ENCODE results near the gene NCAPD2.
A peak's percentile ranks its signal among the peaks of the same experiment; 100 is the strongest.

The NCAPD2 gene, protein sequence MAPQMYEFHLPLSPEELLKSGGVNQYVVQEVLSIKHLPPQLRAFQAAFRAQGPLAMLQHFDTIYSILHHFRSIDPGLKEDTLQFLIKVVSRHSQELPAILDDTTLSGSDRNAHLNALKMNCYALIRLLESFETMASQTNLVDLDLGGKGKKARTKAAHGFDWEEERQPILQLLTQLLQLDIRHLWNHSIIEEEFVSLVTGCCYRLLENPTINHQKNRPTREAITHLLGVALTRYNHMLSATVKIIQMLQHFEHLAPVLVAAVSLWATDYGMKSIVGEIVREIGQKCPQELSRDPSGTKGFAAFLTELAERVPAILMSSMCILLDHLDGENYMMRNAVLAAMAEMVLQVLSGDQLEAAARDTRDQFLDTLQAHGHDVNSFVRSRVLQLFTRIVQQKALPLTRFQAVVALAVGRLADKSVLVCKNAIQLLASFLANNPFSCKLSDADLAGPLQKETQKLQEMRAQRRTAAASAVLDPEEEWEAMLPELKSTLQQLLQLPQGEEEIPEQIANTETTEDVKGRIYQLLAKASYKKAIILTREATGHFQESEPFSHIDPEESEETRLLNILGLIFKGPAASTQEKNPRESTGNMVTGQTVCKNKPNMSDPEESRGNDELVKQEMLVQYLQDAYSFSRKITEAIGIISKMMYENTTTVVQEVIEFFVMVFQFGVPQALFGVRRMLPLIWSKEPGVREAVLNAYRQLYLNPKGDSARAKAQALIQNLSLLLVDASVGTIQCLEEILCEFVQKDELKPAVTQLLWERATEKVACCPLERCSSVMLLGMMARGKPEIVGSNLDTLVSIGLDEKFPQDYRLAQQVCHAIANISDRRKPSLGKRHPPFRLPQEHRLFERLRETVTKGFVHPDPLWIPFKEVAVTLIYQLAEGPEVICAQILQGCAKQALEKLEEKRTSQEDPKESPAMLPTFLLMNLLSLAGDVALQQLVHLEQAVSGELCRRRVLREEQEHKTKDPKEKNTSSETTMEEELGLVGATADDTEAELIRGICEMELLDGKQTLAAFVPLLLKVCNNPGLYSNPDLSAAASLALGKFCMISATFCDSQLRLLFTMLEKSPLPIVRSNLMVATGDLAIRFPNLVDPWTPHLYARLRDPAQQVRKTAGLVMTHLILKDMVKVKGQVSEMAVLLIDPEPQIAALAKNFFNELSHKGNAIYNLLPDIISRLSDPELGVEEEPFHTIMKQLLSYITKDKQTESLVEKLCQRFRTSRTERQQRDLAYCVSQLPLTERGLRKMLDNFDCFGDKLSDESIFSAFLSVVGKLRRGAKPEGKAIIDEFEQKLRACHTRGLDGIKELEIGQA (N-terminal part only)

DNA sequence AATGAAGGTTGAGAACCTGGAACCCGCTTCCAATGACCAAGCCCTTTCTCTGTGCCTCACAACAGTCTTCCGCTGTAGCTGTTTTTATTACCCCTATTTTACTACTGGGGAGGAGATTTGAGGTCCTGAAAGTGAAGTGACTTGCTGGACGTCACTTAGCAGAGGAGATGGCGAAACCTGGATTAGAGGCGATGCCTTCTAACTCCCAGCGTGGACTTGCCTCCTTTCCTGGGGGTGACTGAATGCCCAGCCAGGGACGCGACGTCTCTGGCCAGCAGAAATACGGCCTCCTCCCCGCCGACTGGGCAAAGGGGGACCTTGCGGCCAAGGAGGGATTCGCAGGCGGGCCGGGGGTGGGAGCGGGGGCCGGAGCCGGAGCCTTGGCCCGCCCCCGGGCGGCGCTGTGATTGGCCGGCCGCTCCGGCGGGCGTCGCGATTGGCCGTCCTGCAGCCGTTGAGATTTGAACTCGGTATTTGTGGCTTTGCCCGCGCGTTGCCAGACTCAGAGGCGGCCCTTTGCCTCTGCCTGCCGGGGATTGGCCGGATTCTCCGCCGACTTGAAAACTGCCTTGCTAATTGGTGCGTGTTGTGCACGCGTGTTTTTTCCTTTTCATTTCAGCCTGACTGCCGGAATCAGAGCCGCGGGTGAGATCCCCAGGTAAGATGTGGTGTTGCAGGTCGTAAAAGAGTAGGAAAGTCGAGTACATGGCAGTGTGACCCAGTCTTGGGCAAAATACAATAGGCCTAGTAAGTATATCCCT is at the start of gene NCAPD2:
NCAPD2 (plus strand) TSS at position 606 of the 761 bp plus-strand sequence. CDS start 997 bp downstream, outside the sequence.
- peak; percentile 86 for DNase-seq (ENCODE audit: low read depth)

DNA sequence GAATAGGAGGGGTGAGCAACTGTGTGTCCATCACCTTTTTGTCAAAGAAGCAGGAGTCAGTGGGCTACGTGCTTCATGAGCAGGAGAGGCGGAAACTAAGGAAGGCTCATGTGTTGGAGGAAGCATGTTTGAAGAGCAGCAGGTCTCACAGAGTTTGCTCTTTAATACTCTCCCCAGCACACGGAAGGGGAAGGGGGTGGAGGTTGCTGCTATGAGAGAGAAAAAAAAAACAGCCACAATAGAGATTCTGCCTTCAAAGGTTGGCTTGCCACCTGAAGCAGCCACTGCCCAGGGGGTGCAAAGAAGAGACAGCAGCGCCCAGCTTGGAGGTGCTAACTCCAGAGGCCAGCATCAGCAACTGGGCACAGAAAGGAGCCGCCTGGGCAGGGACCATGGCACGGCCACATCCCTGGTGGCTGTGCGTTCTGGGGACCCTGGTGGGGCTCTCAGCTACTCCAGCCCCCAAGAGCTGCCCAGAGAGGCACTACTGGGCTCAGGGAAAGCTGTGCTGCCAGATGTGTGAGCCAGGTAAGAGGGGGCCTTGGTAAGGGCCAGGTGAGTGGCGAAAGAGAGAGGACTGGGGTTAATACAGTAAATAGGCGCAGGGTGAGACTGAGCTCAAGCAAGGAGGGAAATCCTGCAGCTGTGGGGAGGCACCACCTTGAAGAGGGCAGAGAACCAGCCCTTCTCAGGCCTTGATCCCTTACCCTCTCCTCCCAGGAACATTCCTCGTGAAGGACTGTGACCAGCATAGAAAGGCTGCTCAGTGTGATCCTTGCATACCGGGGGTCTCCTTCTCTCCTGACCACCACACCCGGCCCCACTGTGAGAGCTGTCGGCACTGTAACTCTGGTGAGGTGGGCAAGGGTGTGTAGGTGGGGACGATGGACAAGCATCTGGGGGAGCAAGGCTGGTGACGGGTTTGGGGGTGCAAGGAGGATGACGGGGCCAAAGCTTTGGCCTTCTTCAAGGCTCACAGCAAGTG is 48.9 kb upstream of the NCAPD2 start, which contains the start of gene CD27:
CD27 (plus strand) TSS at position 252 of the 985 bp plus-strand sequence; CDS start at position 393, 141 bp downstream.
- no peak for DNase-seq (ENCODE audit: low read depth)

DNA sequence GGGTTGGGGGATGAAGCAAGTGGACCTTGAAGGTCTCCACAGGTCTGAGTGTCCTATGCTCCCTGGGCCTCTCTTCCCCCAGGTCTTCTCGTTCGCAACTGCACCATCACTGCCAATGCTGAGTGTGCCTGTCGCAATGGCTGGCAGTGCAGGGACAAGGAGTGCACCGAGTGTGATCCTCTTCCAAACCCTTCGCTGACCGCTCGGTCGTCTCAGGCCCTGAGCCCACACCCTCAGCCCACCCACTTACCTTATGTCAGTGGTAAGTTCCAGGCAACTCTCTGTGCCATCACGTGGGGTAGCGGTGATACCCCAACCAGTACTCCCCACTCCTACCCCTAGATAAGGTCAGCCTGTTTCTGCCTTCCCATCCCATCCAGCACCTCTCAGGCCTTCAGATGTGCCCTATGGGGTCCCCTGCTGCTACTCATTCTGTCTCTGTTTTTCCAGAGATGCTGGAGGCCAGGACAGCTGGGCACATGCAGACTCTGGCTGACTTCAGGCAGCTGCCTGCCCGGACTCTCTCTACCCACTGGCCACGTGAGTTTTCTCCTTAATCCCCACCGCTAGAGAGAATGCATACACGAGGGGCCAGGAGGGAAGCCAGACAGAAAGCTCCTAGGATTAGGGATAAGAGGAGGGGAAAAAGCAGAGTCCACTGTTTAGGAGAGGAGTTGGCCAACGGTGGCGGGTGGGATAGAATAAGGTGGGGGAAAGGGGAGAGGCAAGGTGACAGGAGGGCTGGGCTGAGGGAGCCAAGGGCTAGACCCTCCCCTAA is 43.6 kb upstream of the NCAPD2 start:
- DNase-seq (ENCODE audit: low read depth), result no peak

DNA sequence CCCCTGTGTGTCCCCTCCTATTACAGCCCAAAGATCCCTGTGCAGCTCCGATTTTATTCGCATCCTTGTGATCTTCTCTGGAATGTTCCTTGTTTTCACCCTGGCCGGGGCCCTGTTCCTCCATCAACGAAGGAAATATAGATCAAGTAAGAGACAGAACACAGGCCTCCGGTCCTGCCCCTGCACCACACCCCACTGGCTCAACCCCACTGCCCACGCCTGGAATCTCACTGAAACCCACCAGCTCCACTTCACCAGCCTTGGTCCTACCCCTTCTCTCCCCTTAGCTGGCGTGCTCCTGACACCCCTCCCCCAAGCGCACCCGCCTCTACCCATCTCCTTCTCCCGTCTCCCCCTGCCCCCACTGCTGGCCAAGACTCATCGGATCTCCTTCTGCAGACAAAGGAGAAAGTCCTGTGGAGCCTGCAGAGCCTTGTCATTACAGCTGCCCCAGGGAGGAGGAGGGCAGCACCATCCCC is 43.0 kb upstream of the NCAPD2 start:
- DNase-seq (ENCODE audit: low read depth), result no peak

DNA sequence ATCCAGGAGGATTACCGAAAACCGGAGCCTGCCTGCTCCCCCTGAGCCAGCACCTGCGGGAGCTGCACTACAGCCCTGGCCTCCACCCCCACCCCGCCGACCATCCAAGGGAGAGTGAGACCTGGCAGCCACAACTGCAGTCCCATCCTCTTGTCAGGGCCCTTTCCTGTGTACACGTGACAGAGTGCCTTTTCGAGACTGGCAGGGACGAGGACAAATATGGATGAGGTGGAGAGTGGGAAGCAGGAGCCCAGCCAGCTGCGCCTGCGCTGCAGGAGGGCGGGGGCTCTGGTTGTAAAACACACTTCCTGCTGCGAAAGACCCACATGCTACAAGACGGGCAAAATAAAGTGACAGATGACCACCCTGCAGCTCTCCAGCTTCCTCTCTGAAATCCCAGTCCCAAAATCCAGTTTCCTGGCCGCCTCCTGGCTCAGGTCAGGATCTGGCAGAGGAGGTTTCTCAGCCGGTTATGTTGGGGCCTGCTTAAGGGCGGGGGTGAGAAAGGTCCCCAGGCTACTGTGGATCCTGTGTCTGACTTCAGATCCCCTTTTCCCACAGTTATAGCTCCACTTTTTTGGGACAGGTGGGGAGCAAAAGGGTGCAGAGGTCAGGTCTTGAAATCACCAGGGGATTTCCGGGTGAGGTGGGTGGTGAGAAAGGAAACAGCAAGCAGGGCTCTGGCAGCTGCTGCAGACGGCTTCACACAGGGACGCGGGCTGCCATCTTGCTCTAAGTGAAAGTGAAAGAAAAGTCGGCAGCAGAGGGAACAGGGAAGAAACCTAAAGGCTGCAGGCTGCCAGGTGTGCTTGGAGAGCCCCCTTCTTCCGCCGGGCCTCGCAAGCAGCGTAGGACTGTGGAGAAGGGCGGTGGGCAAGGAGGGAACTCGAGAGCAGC is 42.3 kb upstream of the NCAPD2 start, which contains the start of gene TAPBPL:
TAPBPL (plus strand) TSS at position 695 of the 897 bp plus-strand sequence. CDS start 207 bp downstream, outside the sequence.
- peak; percentile 85 for DNase-seq (ENCODE audit: low read depth)

DNA sequence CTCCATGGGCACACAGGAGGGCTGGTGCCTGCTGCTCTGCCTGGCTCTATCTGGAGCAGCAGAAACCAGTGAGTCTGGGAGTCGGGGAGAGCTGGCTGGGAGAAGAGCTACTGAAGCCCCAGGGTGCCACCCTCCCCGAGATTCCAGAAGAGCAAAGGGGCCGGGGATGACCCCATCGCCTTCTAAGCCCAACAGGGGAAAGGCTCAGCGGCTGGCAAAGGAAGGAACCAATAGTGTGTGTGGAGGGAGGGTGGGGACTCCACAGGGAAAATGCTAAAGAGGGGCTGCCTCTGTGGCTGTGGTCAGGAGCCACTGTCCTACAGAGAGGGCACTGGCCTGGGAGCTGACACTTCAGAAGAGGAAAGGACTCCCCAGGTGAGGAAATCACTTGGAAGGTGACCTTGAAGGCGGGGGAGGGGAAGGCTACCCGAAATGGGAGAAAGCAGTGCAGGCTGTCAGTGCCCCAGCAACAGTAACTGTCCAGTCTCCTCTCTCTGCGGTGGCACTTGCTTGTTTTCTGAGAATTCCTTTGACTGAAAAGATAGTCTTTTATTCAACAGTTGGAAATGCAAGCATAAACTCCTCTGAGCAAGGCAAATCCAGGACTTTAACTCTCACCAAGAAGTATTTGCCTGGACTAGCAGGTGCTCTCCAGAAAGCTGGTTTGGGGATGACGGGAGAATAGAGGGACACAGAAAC is 41.5 kb upstream of the NCAPD2 start:
- no peak for DNase-seq (ENCODE audit: low read depth)

DNA sequence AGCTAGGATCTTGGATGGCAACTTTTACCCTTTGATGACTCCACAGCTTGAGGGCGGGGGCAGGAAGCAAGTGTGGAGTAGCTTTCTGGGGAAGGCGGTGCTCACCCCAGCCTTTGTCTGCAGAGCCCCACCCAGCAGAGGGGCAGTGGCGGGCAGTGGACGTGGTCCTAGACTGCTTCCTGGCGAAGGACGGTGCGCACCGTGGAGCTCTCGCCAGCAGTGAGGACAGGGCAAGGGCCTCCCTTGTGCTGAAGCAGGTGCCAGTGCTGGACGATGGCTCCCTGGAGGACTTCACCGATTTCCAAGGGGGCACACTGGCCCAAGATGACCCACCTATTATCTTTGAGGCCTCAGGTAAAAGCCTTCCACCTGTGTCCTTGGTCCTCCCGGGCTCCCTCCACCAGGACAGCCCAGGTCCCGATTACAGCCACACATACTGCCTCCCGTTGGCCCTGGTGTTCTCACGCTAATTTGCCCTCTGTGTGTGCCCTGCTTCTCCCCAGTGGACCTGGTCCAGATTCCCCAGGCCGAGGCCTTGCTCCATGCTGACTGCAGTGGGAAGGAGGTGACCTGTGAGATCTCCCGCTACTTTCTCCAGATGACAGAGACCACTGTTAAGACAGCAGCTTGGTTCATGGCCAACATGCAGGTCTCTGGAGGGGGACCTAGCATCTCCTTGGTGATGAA is 40.8 kb upstream of the NCAPD2 start:
- DNase-seq (ENCODE audit: low read depth), result no peak

DNA sequence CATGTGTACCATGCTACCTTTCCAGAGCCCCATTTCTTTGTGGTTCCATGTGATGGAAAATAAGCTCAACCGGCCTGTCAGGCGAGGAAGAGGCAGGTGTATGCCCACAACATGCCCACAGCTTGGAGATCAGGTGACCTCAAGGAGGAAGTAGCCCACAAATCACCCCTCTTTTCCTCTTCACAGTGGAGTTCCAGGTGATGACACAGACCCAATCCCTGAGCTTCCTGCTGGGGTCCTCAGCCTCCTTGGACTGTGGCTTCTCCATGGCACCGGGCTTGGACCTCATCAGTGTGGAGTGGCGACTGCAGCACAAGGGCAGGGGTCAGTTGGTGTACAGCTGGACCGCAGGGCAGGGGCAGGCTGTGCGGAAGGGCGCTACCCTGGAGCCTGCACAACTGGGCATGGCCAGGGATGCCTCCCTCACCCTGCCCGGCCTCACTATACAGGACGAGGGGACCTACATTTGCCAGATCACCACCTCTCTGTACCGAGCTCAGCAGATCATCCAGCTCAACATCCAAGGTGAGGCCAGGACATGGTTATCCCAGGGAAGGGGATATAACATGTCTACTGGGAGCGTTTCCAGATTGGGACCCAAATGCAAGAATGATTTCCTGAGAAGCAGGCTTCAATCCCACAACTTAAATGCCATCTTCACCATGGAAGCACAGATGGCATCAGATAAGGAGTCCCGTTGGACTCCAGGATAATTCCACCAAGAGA is 36.5 kb upstream of the NCAPD2 start:
- DNase-seq (ENCODE audit: low read depth), result no peak

DNA sequence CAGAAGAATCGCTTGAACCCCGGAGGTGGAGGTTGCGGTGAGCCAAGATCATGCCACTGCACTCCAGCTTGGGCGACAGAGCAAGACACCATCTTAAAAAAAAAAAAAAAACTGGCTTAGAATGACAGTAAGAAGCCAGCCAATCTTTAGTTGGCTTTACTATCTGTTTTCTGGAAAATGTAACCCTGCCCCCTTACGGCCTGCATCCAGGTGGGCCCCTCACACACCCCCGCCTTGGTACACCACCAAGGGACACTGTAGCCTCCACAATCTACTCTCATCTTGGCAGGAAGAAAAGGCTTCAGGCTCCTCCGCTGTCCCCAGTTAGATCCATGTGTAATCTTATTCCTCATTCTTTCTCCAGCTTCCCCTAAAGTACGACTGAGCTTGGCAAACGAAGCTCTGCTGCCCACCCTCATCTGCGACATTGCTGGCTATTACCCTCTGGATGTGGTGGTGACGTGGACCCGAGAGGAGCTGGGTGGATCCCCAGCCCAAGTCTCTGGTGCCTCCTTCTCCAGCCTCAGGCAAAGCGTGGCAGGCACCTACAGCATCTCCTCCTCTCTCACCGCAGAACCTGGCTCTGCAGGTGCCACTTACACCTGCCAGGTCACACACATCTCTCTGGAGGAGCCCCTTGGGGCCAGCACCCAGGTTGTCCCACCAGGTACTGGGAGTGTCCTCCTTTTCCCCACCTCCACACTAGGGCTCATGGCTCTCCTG is 35.5 kb upstream of the NCAPD2 start:
- DNase-seq (ENCODE audit: low read depth), result no peak

DNA sequence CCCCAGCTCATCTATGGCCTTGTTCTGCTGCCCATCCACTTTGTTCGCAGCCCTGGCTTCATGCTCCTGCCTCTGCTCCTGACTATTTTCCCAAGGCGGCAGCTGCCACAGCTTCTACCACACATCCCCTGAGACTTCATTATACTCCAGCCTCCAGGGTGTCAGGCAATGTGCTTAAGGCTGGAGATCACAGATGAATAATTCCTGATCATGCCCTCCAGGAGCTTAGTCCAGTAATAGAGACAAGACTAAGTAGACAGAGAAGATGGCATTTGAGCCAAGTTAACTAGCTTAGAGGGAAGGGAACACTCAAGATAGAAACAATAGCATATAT is 34.9 kb upstream of the NCAPD2 start:
- DNase-seq (ENCODE audit: low read depth), result no peak

DNA sequence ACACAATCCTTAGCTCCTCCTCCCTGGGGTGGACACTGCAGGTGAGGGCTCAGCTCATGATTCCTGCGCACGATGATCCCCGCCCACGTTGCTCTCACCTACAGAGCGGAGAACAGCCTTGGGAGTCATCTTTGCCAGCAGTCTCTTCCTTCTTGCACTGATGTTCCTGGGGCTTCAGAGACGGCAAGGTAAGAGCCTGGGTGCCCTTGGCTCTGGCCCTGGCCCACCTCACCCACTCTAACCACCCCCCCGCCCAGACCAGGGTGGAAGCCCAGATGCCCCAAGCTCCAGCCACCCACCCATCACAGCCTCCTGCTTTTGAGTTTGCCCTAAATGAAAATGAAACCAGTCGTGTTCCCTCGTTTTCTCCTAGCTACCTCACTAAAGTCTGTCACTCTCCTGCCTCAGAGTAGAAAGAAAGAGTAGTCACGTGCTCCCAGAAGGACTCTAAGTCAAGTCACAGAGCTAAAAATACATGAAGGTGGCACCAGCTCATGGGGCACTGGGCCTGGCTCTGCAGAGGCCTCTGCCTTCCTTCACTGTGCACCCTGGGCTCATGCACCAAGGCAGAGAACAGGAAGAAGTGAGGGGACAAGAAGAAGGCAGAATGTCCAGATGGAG is 33.0 kb upstream of the NCAPD2 start:
- DNase-seq (ENCODE audit: low read depth), result no peak

DNA sequence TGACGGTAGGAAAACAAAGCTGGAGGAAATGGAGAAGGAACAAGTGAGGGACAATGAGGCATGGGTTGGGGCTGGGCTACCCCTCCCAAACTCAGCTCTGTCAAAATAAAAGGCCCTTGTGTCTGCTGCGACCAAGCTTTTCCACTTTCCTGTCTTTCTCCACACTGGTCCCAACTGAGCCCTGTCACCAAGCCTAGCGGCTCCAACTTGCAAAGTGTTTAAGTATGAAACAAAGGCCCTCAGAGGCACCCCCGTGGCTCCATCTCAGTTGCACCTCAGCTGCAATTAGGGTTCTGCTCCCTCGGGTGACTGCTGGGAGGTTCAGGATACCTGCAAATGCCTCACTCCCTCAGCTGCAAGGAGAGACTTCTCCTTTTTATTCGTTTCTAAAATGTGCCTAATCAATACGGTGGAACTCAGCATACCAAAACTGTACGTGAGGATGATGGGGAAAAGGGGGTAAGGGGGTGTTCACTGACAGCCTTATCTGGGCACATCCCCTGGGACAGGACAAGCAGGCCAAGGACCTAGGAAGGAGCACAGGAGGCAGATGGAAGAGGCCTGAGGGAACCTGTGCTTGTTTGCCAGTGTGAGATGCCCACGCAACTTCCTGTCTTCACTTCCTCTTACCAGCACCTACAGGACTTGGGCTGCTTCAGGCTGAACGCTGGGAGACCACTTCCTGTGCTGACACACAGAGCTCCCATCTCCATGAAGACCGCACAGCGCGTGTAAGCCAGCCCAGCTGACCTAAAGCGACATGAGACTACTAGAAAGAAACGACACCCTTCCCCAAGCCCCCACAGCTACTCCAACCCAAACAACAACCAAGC is 32.3 kb upstream of the NCAPD2 start:
- DNase-seq (ENCODE audit: low read depth), result peak; percentile 81

DNA sequence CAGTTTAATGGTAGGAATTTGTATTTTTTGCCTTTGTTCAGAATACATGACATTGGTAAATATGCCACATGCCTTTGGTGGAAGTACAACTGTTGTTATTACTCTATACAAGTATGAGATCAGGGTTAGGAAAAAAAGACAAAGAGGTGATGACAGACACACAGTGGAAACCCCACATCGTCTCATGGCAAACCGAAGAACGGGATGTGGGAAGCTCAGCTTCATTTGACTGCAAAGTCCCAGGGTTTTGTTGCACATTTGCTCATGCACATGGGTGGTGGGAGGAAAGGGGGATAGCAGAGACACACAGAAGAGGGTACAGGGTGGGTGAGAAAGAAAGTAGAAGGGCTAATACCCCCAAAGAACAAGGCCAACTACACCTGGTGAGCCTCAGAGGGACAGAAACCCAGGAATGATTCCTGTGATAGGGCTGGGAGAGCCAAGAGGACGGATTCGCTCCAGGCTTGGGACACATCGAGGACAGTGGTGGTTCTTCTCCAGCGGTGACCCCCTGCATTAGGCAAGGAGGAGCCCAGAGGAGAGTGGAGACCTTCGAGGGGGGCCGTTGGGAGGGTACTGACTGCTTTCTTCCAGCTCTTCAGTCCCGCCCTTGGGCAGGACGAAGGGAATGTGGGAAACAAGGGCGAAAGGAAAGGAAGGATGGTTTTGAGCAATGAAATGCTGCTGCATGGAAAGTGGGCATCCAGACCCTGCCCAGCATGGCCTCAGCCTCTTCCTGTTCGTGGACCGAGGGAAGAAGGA is 31.5 kb upstream of the NCAPD2 start:
- DNase-seq (ENCODE audit: low read depth), result no peak
